AG20443 (cell line): Measurements from ENCODE around the gene RPS21.

ENCODE experiments used
- DNase-seq: peaks from one replicate; pipeline ENCODE4 v3.0.0; 2012; ENCODE audit warnings: low spot score, mixed read lengths

Gene RPS21

GRCh38 chr20:62396367-62397239 lies 9.7 kb downstream of the RPS21 start:
- DNase-seq = no peak

- no peak for DNase-seq
These were observed 11.4 kb downstream of the RPS21 start for GRCh38 chr20:62398120-62398821.

- no peak for DNase-seq
These were observed 13.1 kb downstream of the RPS21 start for GRCh38 chr20:62400021-62400420.

GRCh38 chr20:62400541-62400940 lies 13.6 kb downstream of the RPS21 start:
- DNase-seq = no peak

GRCh38 chr20:62401331-62401779 lies 14.5 kb downstream of the RPS21 start:
- DNase-seq = no peak

- DNase-seq = no peak
These were observed 15.7 kb downstream of the RPS21 start for GRCh38 chr20:62402456-62403150.

GRCh38 chr20:62403331-62403730 lies 16.4 kb downstream of the RPS21 start:
- no peak for DNase-seq

- DNase-seq = no peak
These were observed 17.3 kb downstream of the RPS21 start for GRCh38 chr20:62404112-62404665.

- no peak for DNase-seq
These were observed 17.8 kb downstream of the RPS21 start for GRCh38 chr20:62404761-62405107.

GRCh38 chr20:62405108-62405980 lies 18.4 kb downstream of the RPS21 start:
- DNase-seq = peak; percentile 65

GRCh38 chr20:62405981-62406513 lies 19.1 kb downstream of the RPS21 start:
- no peak for DNase-seq

- DNase-seq = no peak
These were observed 19.8 kb downstream of the RPS21 start for GRCh38 chr20:62406635-62407176.

- DNase-seq = peak; percentile 99
These were observed 20.5 kb downstream of the RPS21 start, which contains the start of gene CABLES2 for GRCh38 chr20:62407221-62407992. TSS of gene CABLES2 (minus strand) at chr20:62407285. CDS start at chr20:62407276, 9 bp downstream.

- DNase-seq = no peak
These were observed 21.2 kb downstream of the RPS21 start for GRCh38 chr20:62408055-62408454.

- no peak for DNase-seq
These were observed 21.7 kb downstream of the RPS21 start for GRCh38 chr20:62408640-62409039.

- no peak for DNase-seq
These were observed 22.4 kb downstream of the RPS21 start for GRCh38 chr20:62409086-62409853.

GRCh38 chr20:62409931-62410745 lies 23.2 kb downstream of the RPS21 start:
- peak; percentile 39 for DNase-seq
